Keratinocyte (primary cell): ENCODE measurements around the gene HMCN1. TPM values are rescaled to one million over a fixed set of nuclear protein-coding genes. Genes with fewer than 3 reads are reported as not detected.

ENCODE experiments used
- DNase-seq: peaks from one replicate; pipeline ENCODE4 v3.0.0-alpha.2; 2011; ENCODE audit warnings: low read depth, missing footprints, low spot score
- FAIRE-seq: peaks from 2 replicates; lab custom pipeline; 2011; peaks lifted over from hg19 to GRCh38; lab: Jason Lieb, UNC
- H2AFZ ChIP-seq: 2 replicates; pipeline ENCODE4 v1.6.0; 2012; ENCODE audit warnings: low read length, control low read depth, inconsistent platforms; ENCODE audit not compliant: control insufficient read depth
- H3K27ac ChIP-seq: 2 replicates; pipeline ENCODE4 v1.5.1; 2011; ENCODE audit warnings: low read length; ENCODE audit not compliant: control insufficient read depth, insufficient read depth
- H3K27me3 ChIP-seq: 3 replicates; pipeline ENCODE4 v1.6.0; 2011; ENCODE audit warnings: low read length; ENCODE audit not compliant: control insufficient read depth, insufficient read depth; ENCODE audit errors: extremely low read depth
- H3K36me3 ChIP-seq, 2 experiments: 2 replicates in 1 of 2; 3 replicates in 1 of 2; pipeline ENCODE4 v1.5.1; 2011; ENCODE audit warnings: low read length in 2 of 2, mild to moderate bottlenecking in 1 of 2; ENCODE audit not compliant: control insufficient read depth in 2 of 2, insufficient read depth in 2 of 2; ENCODE audit errors: extremely low read depth in 1 of 2
- H3K4me1 ChIP-seq: 3 replicates; pipeline ENCODE4 v1.5.1; 2011; ENCODE audit warnings: low read length; ENCODE audit not compliant: control insufficient read depth, insufficient read depth; ENCODE audit errors: extremely low read depth
- H3K4me2 ChIP-seq: 3 replicates; pipeline ENCODE4 v1.6.0; 2011; ENCODE audit warnings: low read depth, low read length; ENCODE audit not compliant: control insufficient read depth, insufficient read depth; ENCODE audit errors: extremely low read depth
- H3K4me3 ChIP-seq, 3 experiments: fragments of 200-600 bp in 1 of 3; sonication (generic) in 1 of 3; 2 replicates in 2 of 3; 3 replicates in 1 of 3; pipeline ENCODE4 v1.5.1; 2011 to 2016; ENCODE audit warnings: low read length in 3 of 3, mild to moderate bottlenecking in 3 of 3, control low read depth in 2 of 3, inconsistent platforms in 1 of 3, low read depth in 1 of 3, mixed read lengths in 1 of 3, mixed run types in 1 of 3, moderate library complexity in 1 of 3; ENCODE audit not compliant: control insufficient read depth in 2 of 3, insufficient read depth in 2 of 3; ENCODE audit errors: extremely low read depth in 1 of 3
- H3K79me2 ChIP-seq: 2 replicates; pipeline ENCODE4 v1.6.0; 2012; ENCODE audit warnings: low read length; ENCODE audit not compliant: control insufficient read depth, insufficient read depth
- H3K9ac ChIP-seq: 3 replicates; pipeline ENCODE4 v1.6.0; 2011; ENCODE audit warnings: low read length; ENCODE audit not compliant: control insufficient read depth, insufficient read depth; ENCODE audit errors: extremely low read depth
- H3K9me1 ChIP-seq: 3 replicates; pipeline ENCODE4 v1.6.0; 2011; ENCODE audit warnings: low read length; ENCODE audit not compliant: control insufficient read depth, insufficient read depth; ENCODE audit errors: extremely low read depth
- H3K9me3 ChIP-seq: 2 replicates; pipeline ENCODE4 v1.5.1; 2012; ENCODE audit warnings: low read depth, low read length; ENCODE audit not compliant: control insufficient read depth
- H4K20me1 ChIP-seq: 3 replicates; pipeline ENCODE4 v1.6.0; 2011; ENCODE audit warnings: low read length; ENCODE audit not compliant: control insufficient read depth, insufficient read depth; ENCODE audit errors: extremely low read depth
- EZH2 ChIP-seq: IDR thresholded peaks from one replicate; pipeline ENCODE4 v1.6.1; 2012; ENCODE audit warnings: inconsistent platforms, mild to moderate bottlenecking, low read length, moderate library complexity
- dilution Hi-C: fragments of 300-500 bp; cut with MboI; formaldehyde crosslinking; loops from one replicate; pipeline ENCODE4 v1.7.0; 2020; ENCODE audit warnings: low sequenced_read_pairs; ENCODE audit not compliant: extremely low pct_ligation_motif_present
- polyA plus RNA-seq, 5 experiments: library from polyadenylated mRNA; depleted of rRNA in 3 of 5; stranded (reverse) in 3 of 5; stranded (forward) in 1 of 5; unstranded in 1 of 5; fragments of >200 nt; gene quantifications; 1 replicate in 1 of 5; 2 replicates in 3 of 5; 3 replicates in 1 of 5; pipeline versions ENCODE4 v1.2.1 to v1.2.3, GENCODE V29; 2011 to 2012; ENCODE audit warnings: missing spikeins in 2 of 5, low read depth in 1 of 5, low replicate concordance in 1 of 5
- TF ChIP-seq, protein P1 (sequence below), 3 experiments: IDR thresholded peaks in 1 of 3; conservative IDR thresholded peaks in 1 of 3; optimal IDR thresholded peaks in 1 of 3; 2 replicates in 2 of 3; 3 replicates in 1 of 3; pipeline versions ENCODE3 to v1.5.1; 2011; ENCODE audit warnings: low read length in 3 of 3, mild to moderate bottlenecking in 3 of 3, moderate library complexity in 2 of 3, control low read depth in 1 of 3, inconsistent platforms in 1 of 3; ENCODE audit not compliant: insufficient read depth in 2 of 3; ENCODE audit errors: extremely low read depth in 1 of 3

HMCN1 gene
- polyA plus RNA-seq, 1 donor (not counting 4 experiments of a cell fraction or from before 2014, with no cell fraction given): 1.8 TPM

GRCh38 chr1:186063091-186063657 is 329.0 kb downstream of the HMCN1 start:
- DNase-seq: no peak
- TF ChIP-seq, protein P1, sequence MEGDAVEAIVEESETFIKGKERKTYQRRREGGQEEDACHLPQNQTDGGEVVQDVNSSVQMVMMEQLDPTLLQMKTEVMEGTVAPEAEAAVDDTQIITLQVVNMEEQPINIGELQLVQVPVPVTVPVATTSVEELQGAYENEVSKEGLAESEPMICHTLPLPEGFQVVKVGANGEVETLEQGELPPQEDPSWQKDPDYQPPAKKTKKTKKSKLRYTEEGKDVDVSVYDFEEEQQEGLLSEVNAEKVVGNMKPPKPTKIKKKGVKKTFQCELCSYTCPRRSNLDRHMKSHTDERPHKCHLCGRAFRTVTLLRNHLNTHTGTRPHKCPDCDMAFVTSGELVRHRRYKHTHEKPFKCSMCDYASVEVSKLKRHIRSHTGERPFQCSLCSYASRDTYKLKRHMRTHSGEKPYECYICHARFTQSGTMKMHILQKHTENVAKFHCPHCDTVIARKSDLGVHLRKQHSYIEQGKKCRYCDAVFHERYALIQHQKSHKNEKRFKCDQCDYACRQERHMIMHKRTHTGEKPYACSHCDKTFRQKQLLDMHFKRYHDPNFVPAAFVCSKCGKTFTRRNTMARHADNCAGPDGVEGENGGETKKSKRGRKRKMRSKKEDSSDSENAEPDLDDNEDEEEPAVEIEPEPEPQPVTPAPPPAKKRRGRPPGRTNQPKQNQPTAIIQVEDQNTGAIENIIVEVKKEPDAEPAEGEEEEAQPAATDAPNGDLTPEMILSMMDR (optimal IDR thresholded peaks at IDR 0.05 in 1 of 3, IDR thresholded peaks at IDR 0.05 in 1 of 3, conservative IDR thresholded peaks at IDR 0.05 in 1 of 3; ENCODE audit: extremely low read depth in 1 of 3, insufficient read depth in 2 of 3, low read length in 3 of 3): no peak
- no peak for TF ChIP-seq EZH2
- Histone ChIP-seq H3K9ac (no peak overlapping the region), H4K20me1 (no peaks in the 10 kb centered on the region), H3K36me3 (no peaks in the 10 kb centered on the region), H3K4me1 (peaks cover 17% of the 10 kb centered on the region), H3K79me2 (no peaks in the 10 kb centered on the region), H3K9me3 (no peaks in the 10 kb centered on the region), H3K27ac (no peak overlapping the region), H3K9me1 (no peaks in the 10 kb centered on the region), H3K27me3 (no peaks in the 10 kb centered on the region), H3K4me3 (no peak overlapping the region), H3K4me2 (no peak overlapping the region), H2AFZ (no peak overlapping the region)
- FAIRE-seq: no peak
- dilution Hi-C loops: no loop called here

DNA sequence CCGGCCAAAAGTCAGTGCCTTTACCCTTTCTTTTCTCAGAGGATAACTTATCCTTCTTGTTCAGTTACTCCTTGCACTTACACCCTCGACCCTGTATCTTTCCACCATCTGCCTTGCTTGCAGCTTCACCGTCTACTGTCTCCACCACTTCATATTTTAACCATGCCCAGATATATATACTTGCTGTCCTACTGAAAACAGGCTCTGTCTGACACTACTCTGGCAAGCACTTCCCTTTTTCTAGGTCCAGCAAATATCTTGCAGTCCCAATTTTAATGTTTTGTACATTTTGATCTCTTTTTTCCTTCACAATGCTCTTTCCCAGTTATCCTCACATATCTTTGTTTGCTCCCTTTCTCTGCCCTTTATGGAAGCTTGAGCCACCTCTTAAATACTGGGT is 332.2 kb downstream of the HMCN1 start:
- Histone ChIP-seq H3K79me2 (no peaks in the 10 kb centered on the region), H3K27me3 (no peaks in the 10 kb centered on the region), H3K27ac (no peak overlapping the region), H3K4me2 (no peak overlapping the region), H3K4me3 (no peak overlapping the region), H3K9me1 (no peaks in the 10 kb centered on the region), H3K9ac (no peak overlapping the region), H3K4me1 (no peaks in the 10 kb centered on the region), H3K36me3 (no peaks in the 10 kb centered on the region), H2AFZ (no peak overlapping the region), H4K20me1 (no peaks in the 10 kb centered on the region), H3K9me3 (no peaks in the 10 kb centered on the region)
- DNase-seq: no peak
- dilution Hi-C loops: no loop called here
- TF ChIP-seq, protein P1 (optimal IDR thresholded peaks at IDR 0.05 in 1 of 3, IDR thresholded peaks at IDR 0.05 in 1 of 3, conservative IDR thresholded peaks at IDR 0.05 in 1 of 3; ENCODE audit: extremely low read depth in 1 of 3, insufficient read depth in 2 of 3, low read length in 3 of 3): no peak
- TF ChIP-seq EZH2: no peak
- FAIRE-seq: no peak
